ENCODE measurements around the gene AAMP. TPM values are rescaled to one million over a fixed set of nuclear protein-coding genes. Genes with fewer than 3 reads are reported as not detected.

The AAMP gene
- total and polyA plus RNA-seq, 4 donors = 63.6 to 116 (median 74.6) TPM

DNA sequence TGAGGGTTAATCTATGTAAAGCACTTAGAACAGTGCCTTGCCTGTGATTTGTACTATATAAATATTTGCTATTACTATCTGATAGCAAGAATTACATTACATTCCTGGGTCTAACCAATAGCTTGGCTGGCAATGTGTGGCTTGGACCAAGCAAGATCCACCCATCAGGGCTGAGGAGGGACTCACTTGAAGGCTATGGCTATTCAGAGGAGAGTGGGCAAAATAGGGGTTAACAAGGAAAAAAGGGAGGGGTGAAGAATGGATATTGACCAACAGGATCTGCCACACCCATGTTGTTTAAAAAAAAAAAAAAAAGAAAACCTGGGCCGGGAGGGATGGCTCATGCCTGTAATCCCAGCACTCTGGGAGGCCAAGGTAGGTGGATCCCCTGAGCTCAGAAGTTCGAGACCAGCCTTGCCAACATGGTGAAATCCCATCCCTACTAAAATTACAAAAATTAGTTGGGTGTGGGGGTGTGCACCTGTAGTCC, 42.4 kb upstream of the AAMP start:
- H3K27ac ChIP-seq (ENCODE audit: low read depth in 1 of 2, low read length in 2 of 2) = peak overlapping the region; percentile 7 to 29

More for the DNA sequence above, 42.4 kb upstream of the AAMP start:
- no peak overlapping the region for H3K9ac ChIP-seq (ENCODE audit: low read depth in 1 of 2, low read length in 2 of 2)
- H3K4me1 ChIP-seq (ENCODE audit: control insufficient read depth in 4 of 4, insufficient read depth in 4 of 4, low read length in 3 of 4) = peaks cover 6 to 19% (median 12%) of the 10 kb centered on the region in 4 donors
- no peak for DNase-seq (ENCODE audit: low spot score)
- no peak overlapping the region for H3K4me3 ChIP-seq (ENCODE audit: low read depth in 1 of 3, low read length in 3 of 3)
- H3K27me3 ChIP-seq (ENCODE audit: control insufficient read depth in 4 of 4, insufficient read depth in 4 of 4, low read length in 3 of 4) = no peaks in the 10 kb centered on the region
- WGBS = 25% methylated on average over 2 of the region's 2 CpGs
- TF ChIP-seq SP1 (IDR thresholded peaks at IDR 0.05) = no peak
- TF ChIP-seq HNF4G (IDR thresholded peaks at IDR 0.05) = no peak
- peak in 1 of 2 donors; percentile 35 for TF ChIP-seq HNF4A (conservative IDR thresholded peaks at IDR 0.05)
- TF ChIP-seq JUND (IDR thresholded peaks at IDR 0.05) = no peak
- no peak for TF ChIP-seq FOXA2 (IDR thresholded peaks at IDR 0.05)
- TF ChIP-seq TAF1 (conservative IDR thresholded peaks at IDR 0.05) = no peak
- TF ChIP-seq REST (IDR thresholded peaks at IDR 0.05) = no peak
- no peak for TF ChIP-seq MAX (IDR thresholded peaks at IDR 0.05)
- TF ChIP-seq GABPA (IDR thresholded peaks at IDR 0.05 in 1 of 2, conservative IDR thresholded peaks at IDR 0.05 in 1 of 2) = no peak
- TF ChIP-seq CTCF (IDR thresholded peaks at IDR 0.05; ENCODE audit: low read depth, low read length, missing input control) = no peak
- no peak for TF ChIP-seq EGR1 (IDR thresholded peaks at IDR 0.05; ENCODE audit: low read depth in 2 of 2)
- no peak for TF ChIP-seq NR2F2 (IDR thresholded peaks at IDR 0.05)
- TF ChIP-seq, protein P1, sequence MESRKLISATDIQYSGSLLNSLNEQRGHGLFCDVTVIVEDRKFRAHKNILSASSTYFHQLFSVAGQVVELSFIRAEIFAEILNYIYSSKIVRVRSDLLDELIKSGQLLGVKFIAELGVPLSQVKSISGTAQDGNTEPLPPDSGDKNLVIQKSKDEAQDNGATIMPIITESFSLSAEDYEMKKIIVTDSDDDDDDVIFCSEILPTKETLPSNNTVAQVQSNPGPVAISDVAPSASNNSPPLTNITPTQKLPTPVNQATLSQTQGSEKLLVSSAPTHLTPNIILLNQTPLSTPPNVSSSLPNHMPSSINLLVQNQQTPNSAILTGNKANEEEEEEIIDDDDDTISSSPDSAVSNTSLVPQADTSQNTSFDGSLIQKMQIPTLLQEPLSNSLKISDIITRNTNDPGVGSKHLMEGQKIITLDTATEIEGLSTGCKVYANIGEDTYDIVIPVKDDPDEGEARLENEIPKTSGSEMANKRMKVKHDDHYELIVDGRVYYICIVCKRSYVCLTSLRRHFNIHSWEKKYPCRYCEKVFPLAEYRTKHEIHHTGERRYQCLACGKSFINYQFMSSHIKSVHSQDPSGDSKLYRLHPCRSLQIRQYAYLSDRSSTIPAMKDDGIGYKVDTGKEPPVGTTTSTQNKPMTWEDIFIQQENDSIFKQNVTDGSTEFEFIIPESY (IDR thresholded peaks at IDR 0.05) = peak; percentile 22
- TF ChIP-seq RXRA (IDR thresholded peaks at IDR 0.05) = no peak
- H3K9me3 ChIP-seq (ENCODE audit: control insufficient read depth in 4 of 4, low read length in 3 of 4) = no peaks in the 10 kb centered on the region
- H3K36me3 ChIP-seq (ENCODE audit: control insufficient read depth in 4 of 4, insufficient read depth in 3 of 4, low read depth in 1 of 4, low read length in 3 of 4) = no peaks in the 10 kb centered on the region
